HL-60 (cell line): ENCODE measurements around the gene TAOK2.

Source experiments
- DNase-seq, 2 experiments: peaks; one replicate each; pipeline ENCODE4 v3.0.0-alpha.2; 2010 to 2020; ENCODE audit warnings: low read depth in 1 of 2, low spot score in 1 of 2
- H3K27ac ChIP-seq: fragments of 250-450 bp; sonication (Bioruptor Pico); replicated peaks from 2 replicates; pipeline ENCODE4 v1.5.1; 2020; ENCODE audit warnings: mild to moderate bottlenecking, moderate library complexity
- H3K27me3 ChIP-seq: fragments of 250-450 bp; sonication (Bioruptor Pico); 2 replicates; pipeline ENCODE4 v1.5.1; 2021; ENCODE audit warnings: mild to moderate bottlenecking, moderate library complexity; ENCODE audit not compliant: insufficient read depth, poor library complexity, severe bottlenecking
- H3K4me3 ChIP-seq: replicated peaks from 2 replicates; pipeline ENCODE4 v1.5.1; 2011; ENCODE audit warnings: mild to moderate bottlenecking, control low read depth, low read length; ENCODE audit not compliant: insufficient read depth
- CTCF ChIP-seq: IDR thresholded peaks from one replicate; pipeline ENCODE4 v1.5.1; 2011; ENCODE audit warnings: low read length, control low read depth, inconsistent platforms; ENCODE audit not compliant: insufficient read depth
- GABPA ChIP-seq: IDR thresholded peaks from 2 replicates; pipeline ENCODE4 v1.6.1; 2012; ENCODE audit warnings: low read depth
- POLR2AphosphoS5 ChIP-seq: IDR thresholded peaks from 2 replicates; pipeline ENCODE4 v1.6.1; 2012; ENCODE audit warnings: low read depth
- REST ChIP-seq: IDR thresholded peaks from 2 replicates; pipeline ENCODE4 v1.6.1; 2012; ENCODE audit warnings: low read depth; ENCODE audit not compliant: insufficient replicate concordance
- SPI1 ChIP-seq: IDR thresholded peaks from 2 replicates; pipeline ENCODE4 v1.6.1; 2012; ENCODE audit warnings: low read depth, mild to moderate bottlenecking, borderline replicate concordance

Gene TAOK2

GRCh38 chr16:30025574-30025973, 51.9 kb downstream of the TAOK2 start:
- no peak overlapping the region for H3K27ac ChIP-seq
- H3K27me3 ChIP-seq = peaks cover 50% of the 10 kb centered on the region
- TF ChIP-seq CTCF (no peak), POLR2AphosphoS5 (no peak), REST (no peak), SPI1 (no peak), GABPA (no peak)
- no peak for DNase-seq
- no peak overlapping the region for H3K4me3 ChIP-seq

GRCh38 chr16:30026449-30026848, 52.8 kb downstream of the TAOK2 start:
- TF ChIP-seq REST = no peak
- no peak for TF ChIP-seq GABPA
- no peak for TF ChIP-seq CTCF
- TF ChIP-seq POLR2AphosphoS5 = no peak
- TF ChIP-seq SPI1 = no peak
- Histone ChIP-seq H3K4me3 (no peak overlapping the region), H3K27me3 (peaks cover 54% of the 10 kb centered on the region), H3K27ac (no peak overlapping the region)
- no peak for DNase-seq

- DNase-seq = no peak
- Histone ChIP-seq H3K27me3 (peaks cover 60% of the 10 kb centered on the region), H3K4me3 (no peak overlapping the region), H3K27ac (no peak overlapping the region)
- TF ChIP-seq SPI1 (no peak), CTCF (no peak), GABPA (no peak), POLR2AphosphoS5 (no peak), REST (no peak)
These were observed 54.1 kb downstream of the TAOK2 start for GRCh38 chr16:30027588-30028437.
